Activated effector memory CD4-positive, alpha-beta T cell treated with Interleukin-2 at 50 U/mL for 16 hours (primary cell): ENCODE results near the gene TCTN2.

Experiments used
- DNase-seq: peaks from one replicate; pipeline ENCODE4 v3.0.0-alpha.2; 2020

The TCTN2 gene

DNA sequence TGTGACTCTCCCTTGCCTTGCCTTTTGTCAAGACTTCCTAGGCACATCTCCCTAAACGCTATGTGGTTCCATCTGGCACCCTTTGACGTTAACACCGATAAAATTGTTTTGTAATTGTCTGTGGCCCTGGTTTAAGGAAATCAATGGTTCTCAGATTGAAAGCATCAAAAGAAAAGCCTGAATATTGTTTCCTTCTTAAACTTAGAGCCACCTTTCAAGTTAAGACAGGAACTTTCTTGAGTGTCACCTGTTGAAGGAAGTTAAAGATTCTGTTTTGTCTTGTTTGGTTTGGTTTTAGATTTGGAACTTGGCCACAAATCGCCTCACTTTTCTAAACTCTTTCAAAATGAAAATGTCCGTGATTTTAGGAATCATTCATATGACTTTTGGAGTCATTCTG lies 76.4 kb downstream of the TCTN2 start:
- no peak for DNase-seq

- no peak for DNase-seq
Measured at GRCh38 chr12:123748161-123748560, 77.2 kb downstream of the TCTN2 start.

GRCh38 chr12:123748661-123749060 lies 77.7 kb downstream of the TCTN2 start:
- DNase-seq = no peak

- no peak for DNase-seq
Measured at GRCh38 chr12:123749355-123749754, 78.4 kb downstream of the TCTN2 start.

DNA sequence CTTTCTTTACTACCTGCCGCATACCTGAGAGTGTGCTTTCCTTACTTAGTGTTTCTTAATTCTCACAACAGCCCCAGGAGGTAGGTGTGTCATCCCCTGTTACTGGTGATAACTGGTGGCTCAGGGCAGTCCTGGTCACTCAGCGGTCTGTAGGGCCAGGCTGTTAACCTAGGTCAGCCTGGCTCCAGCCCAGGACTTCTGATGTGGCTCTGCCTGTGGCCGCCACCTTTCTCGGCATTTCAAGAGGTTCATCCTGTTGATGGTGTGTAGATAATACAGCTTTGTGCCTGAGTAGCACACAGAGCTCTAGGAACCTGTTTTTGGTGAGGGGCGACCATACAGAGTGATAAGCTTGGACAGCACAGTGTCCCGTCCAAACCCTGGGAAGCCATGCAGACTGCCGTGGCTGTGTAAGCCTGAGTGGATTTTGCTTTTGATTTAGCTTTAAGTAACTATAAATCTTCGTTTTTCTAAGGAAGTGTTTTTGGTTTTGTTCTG lies 79.3 kb downstream of the TCTN2 start:
- no peak for DNase-seq

DNA sequence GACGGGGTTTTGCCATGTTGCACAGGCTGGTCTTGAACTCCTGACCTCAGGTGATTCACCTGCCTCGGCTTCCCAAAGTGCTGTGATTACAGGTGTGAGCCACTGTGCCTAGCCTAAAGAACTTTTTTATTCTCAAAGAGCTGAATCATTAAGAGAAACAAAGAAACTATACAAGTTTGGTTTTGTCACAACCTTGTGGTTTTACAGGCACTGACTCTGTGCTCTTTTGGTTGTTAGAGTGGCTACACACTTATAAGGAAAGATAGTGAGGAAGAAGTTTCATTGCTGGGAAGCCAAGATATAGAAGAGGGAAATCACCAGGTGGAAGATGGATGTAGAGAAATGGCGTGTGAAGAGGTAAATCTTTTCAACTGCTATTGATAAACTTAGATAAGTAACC lies 81.1 kb downstream of the TCTN2 start:
- no peak for DNase-seq

- no peak for DNase-seq
Measured at GRCh38 chr12:123754041-123754772, 83.3 kb downstream of the TCTN2 start.

GRCh38 chr12:123757561-123757960 lies 86.6 kb downstream of the TCTN2 start:
- DNase-seq = no peak
